Neural progenitor cell (in vitro differentiated cells): ENCODE results near the gene OR52E5. TPM values are rescaled to one million over a fixed set of nuclear protein-coding genes. Genes with fewer than 3 reads are reported as not detected.

Experiments used
- DNase-seq: peaks from one replicate; pipeline ENCODE4 v3.0.0-alpha.2; 2016; ENCODE audit warnings: low spot score
- H2AFZ ChIP-seq: fragments of 200-600 bp; sonication (generic); replicated peaks from 2 replicates; pipeline ENCODE4 v1.6.1; 2016; ENCODE audit warnings: antibody characterized with exemption
- H3F3A ChIP-seq: fragments of 200-600 bp; sonication (generic); 2 replicates; pipeline ENCODE4 v1.6.1; 2016; ENCODE audit warnings: antibody characterized with exemption, low read depth
- H3K27ac ChIP-seq: fragments of 200-600 bp; sonication (generic); 2 replicates; pipeline ENCODE4 v1.5.1; 2016; ENCODE audit warnings: mild to moderate bottlenecking
- H3K27me3 ChIP-seq: fragments of 200-600 bp; sonication (generic); 2 replicates; pipeline ENCODE4 v1.6.1; 2016; ENCODE audit warnings: mild to moderate bottlenecking, moderate library complexity
- H3K36me3 ChIP-seq: fragments of 200-600 bp; sonication (generic); 2 replicates; pipeline ENCODE4 v1.5.1; 2016
- H3K4me1 ChIP-seq: fragments of 200-600 bp; sonication (generic); 2 replicates; pipeline ENCODE4 v1.6.1; 2016; ENCODE audit warnings: mixed run types
- H3K4me2 ChIP-seq: fragments of 200-600 bp; sonication (generic); 2 replicates; pipeline ENCODE4 v1.6.1; 2016
- H3K4me3 ChIP-seq: fragments of 200-600 bp; sonication (generic); 2 replicates; pipeline ENCODE4 v1.5.1; 2016
- H3K79me2 ChIP-seq: fragments of 200-600 bp; sonication (generic); 2 replicates; pipeline ENCODE4 v1.6.1; 2016; ENCODE audit warnings: low read depth
- H3K9ac ChIP-seq: fragments of 200-600 bp; sonication (generic); 2 replicates; pipeline ENCODE4 v1.6.1; 2016
- H3K9me3 ChIP-seq: fragments of 200-600 bp; sonication (generic); 2 replicates; pipeline ENCODE4 v1.5.1; 2016; ENCODE audit warnings: low read depth
- H4K20me1 ChIP-seq: fragments of 200-600 bp; sonication (generic); 2 replicates; pipeline ENCODE4 v1.6.1; 2016; ENCODE audit warnings: low read depth
- H3K27ac Mint-ChIP-seq: 3 replicates; pipeline ENCODE4 v1.8.0; 2021; ENCODE audit warnings: mixed read lengths
- H3K27me3 Mint-ChIP-seq: 2 replicates; pipeline ENCODE4 v1.8.0; 2022; ENCODE audit warnings: low read depth, mild to moderate bottlenecking, inconsistent platforms, moderate library complexity, mixed read lengths; ENCODE audit not compliant: insufficient read depth
- H3K36me3 Mint-ChIP-seq: 3 replicates; pipeline ENCODE4 v1.8.0; 2021; ENCODE audit warnings: mixed read lengths
- H3K4me1 Mint-ChIP-seq: 3 replicates; pipeline ENCODE4 v1.8.0; 2021; ENCODE audit warnings: mixed read lengths
- H3K4me3 Mint-ChIP-seq: 3 replicates; pipeline ENCODE4 v1.8.0; 2021; ENCODE audit warnings: mild to moderate bottlenecking, moderate library complexity, mixed read lengths
- H3K9me3 Mint-ChIP-seq: 3 replicates; pipeline ENCODE4 v1.8.0; 2020; ENCODE audit warnings: mixed read lengths
- EZH2 ChIP-seq: fragments of 200-600 bp; sonication (generic); IDR thresholded peaks from 2 replicates; pipeline ENCODE4 v1.6.1; 2017; ENCODE audit warnings: antibody characterized with exemption, mild to moderate bottlenecking, moderate library complexity
- EZH2phosphoT487 ChIP-seq: fragments of 200-600 bp; sonication (generic); IDR thresholded peaks from 2 replicates; pipeline ENCODE4 v1.6.1; 2017; ENCODE audit warnings: antibody characterized with exemption
- total RNA-seq: library from RNA; depleted of rRNA; stranded (reverse); fragments of >200 nt; gene quantifications from 2 replicates; pipeline ENCODE4 v1.2.3, GENCODE V29; 2015; ENCODE audit warnings: low replicate concordance
- TF ChIP-seq, protein P1 (sequence below): fragments of 200-600 bp; sonication (generic); IDR thresholded peaks from 2 replicates; pipeline ENCODE4 v1.5.1; 2017; ENCODE audit warnings: antibody characterized with exemption, mild to moderate bottlenecking

The OR52E5 gene
- total RNA-seq, 1 donor from 2014 or later: not detected

DNA sequence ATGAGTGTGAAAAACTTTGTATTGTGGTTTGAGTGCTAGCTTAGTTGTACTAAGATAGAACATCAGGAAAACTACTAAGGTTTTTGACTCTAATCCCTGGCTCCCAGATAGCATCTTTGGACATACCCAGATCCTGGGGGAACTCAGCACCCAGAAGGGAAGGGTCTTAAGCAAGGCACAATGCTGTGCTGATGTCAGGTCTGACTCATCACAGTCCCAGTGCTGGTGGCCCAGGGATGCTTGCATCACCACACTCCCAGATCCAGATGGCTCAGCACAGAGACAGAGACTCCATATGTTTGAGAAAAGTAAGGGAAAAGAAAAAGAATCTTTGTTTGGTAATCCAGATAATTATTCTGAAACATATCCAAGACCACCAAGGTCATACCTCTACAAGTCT, 30.8 kb downstream of the OR52E5 start:
- H3K27ac Mint-ChIP-seq: no peak overlapping the region
- no peaks in the 10 kb centered on the region for H3K36me3 ChIP-seq
- peaks cover 3% of the 10 kb centered on the region for H3K27me3 Mint-ChIP-seq

DNA sequence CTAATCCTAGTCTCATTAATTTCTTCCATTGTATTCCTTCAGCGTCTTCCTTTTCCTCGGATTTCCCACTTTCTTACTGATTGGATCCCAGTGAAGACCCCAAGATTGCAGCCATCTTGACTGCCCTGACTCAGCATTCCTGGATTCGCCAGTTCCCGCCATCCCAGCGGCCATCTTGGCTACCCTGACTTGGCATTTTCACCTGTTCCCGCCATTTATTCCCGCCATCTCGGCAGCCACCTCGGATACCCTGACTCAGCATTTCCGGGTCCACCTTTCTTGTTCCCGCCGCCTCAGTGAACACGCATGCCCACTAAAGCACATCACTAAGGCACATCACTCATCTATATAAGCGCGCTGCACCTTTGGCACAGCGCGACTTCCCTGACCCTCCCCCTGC, 35.3 kb downstream of the OR52E5 start:
- Histone ChIP-seq H4K20me1 (no peaks in the 10 kb centered on the region), H3K79me2 (no peaks in the 10 kb centered on the region), H3K4me3 (no peak overlapping the region), H3K27ac (no peak overlapping the region), H2AFZ (no peak overlapping the region), H3F3A (no peaks in the 10 kb centered on the region), H3K36me3 (no peaks in the 10 kb centered on the region), H3K4me1 (no peaks in the 10 kb centered on the region), H3K4me2 (no peak overlapping the region), H3K27me3 (no peaks in the 10 kb centered on the region), H3K9me3 (no peaks in the 10 kb centered on the region), H3K9ac (no peak overlapping the region)
- Mint-ChIP-seq H3K27me3 (peaks cover 8% of the 10 kb centered on the region), H3K27ac (peak overlapping the region; percentile 3), H3K36me3 (peaks cover 2% of the 10 kb centered on the region), H3K4me3 (no peak overlapping the region), H3K9me3 (peaks cover 22% of the 10 kb centered on the region), H3K4me1 (no peaks in the 10 kb centered on the region)
- DNase-seq: no peak
- TF ChIP-seq EZH2phosphoT487: no peak
- no peak for TF ChIP-seq EZH2
- TF ChIP-seq, protein P1, sequence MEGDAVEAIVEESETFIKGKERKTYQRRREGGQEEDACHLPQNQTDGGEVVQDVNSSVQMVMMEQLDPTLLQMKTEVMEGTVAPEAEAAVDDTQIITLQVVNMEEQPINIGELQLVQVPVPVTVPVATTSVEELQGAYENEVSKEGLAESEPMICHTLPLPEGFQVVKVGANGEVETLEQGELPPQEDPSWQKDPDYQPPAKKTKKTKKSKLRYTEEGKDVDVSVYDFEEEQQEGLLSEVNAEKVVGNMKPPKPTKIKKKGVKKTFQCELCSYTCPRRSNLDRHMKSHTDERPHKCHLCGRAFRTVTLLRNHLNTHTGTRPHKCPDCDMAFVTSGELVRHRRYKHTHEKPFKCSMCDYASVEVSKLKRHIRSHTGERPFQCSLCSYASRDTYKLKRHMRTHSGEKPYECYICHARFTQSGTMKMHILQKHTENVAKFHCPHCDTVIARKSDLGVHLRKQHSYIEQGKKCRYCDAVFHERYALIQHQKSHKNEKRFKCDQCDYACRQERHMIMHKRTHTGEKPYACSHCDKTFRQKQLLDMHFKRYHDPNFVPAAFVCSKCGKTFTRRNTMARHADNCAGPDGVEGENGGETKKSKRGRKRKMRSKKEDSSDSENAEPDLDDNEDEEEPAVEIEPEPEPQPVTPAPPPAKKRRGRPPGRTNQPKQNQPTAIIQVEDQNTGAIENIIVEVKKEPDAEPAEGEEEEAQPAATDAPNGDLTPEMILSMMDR: no peak

More for the DNA sequence above, 30.8 kb downstream of the OR52E5 start:
- no peak overlapping the region for H3K4me2 ChIP-seq
- DNase-seq: no peak
- H2AFZ ChIP-seq: no peak overlapping the region
- Mint-ChIP-seq H3K36me3 (no peaks in the 10 kb centered on the region), H3K4me3 (no peak overlapping the region), H3K9me3 (peaks cover 7% of the 10 kb centered on the region), H3K4me1 (no peaks in the 10 kb centered on the region)
- H3K27ac ChIP-seq: no peak overlapping the region
- no peak overlapping the region for H3K4me3 ChIP-seq
- H3K9ac ChIP-seq: no peak overlapping the region
- H3K79me2 ChIP-seq: no peaks in the 10 kb centered on the region
- no peaks in the 10 kb centered on the region for H3K27me3 ChIP-seq
- H4K20me1 ChIP-seq: no peaks in the 10 kb centered on the region
- no peaks in the 10 kb centered on the region for H3K4me1 ChIP-seq
- TF ChIP-seq, protein P1: no peak
- TF ChIP-seq EZH2phosphoT487 (no peak), EZH2 (no peak)
- H3F3A ChIP-seq: no peaks in the 10 kb centered on the region
- H3K9me3 ChIP-seq: no peaks in the 10 kb centered on the region

DNA sequence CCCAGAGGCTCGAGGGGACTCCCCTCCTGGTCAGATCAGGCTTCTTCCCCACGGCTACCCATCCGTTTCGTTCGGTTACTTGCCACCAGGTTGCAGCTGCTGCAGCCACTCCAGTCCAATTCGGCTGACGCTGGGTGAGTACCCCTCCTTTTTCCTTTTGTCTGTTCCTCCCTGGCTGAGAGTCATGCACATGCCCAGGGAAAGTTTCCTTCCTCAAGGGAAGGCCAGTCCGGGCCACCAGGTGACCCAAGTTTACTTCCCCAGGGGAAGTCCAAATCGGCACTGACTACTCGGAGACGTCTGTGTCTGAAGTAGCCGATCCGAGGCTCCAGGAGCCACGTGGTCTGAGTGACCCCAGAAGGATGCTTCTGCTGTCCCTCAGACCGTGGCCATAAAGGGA, 35.8 kb downstream of the OR52E5 start:
- Mint-ChIP-seq H3K36me3 (peaks cover 2% of the 10 kb centered on the region), H3K9me3 (peaks cover 25% of the 10 kb centered on the region), H3K4me1 (no peaks in the 10 kb centered on the region), H3K4me3 (no peak overlapping the region), H3K27ac (no peak overlapping the region), H3K27me3 (peaks cover 8% of the 10 kb centered on the region)
- TF ChIP-seq EZH2phosphoT487 (no peak), EZH2 (no peak)
- TF ChIP-seq, protein P1: no peak
- Histone ChIP-seq H3K4me1 (no peaks in the 10 kb centered on the region), H3F3A (no peaks in the 10 kb centered on the region), H3K4me2 (no peak overlapping the region), H3K4me3 (no peak overlapping the region), H2AFZ (no peak overlapping the region), H3K27me3 (no peaks in the 10 kb centered on the region), H3K9me3 (no peaks in the 10 kb centered on the region), H3K9ac (no peak overlapping the region), H3K36me3 (no peaks in the 10 kb centered on the region), H3K79me2 (no peaks in the 10 kb centered on the region), H3K27ac (no peak overlapping the region), H4K20me1 (no peaks in the 10 kb centered on the region)
- no peak for DNase-seq
